Daoy (cell line): ENCODE results near the gene GOLPH3. TPM values are rescaled to one million over a fixed set of nuclear protein-coding genes. Genes with fewer than 3 reads are reported as not detected.
"Not testable (repeated sequence)": the region's sequence is repeated elsewhere in the genome, so short reads cannot be mapped to it uniquely, and the experiment has no call there.

Experiments used
- DNase-seq: peaks from one replicate; pipeline ENCODE4 v3.0.0-alpha.2; 2015; ENCODE audit warnings: low read depth
- total RNA-seq: library from RNA; depleted of rRNA; stranded (reverse); fragments of >200 nt; shearing (Covaris generic); gene quantifications from 2 replicates; pipeline ENCODE4 v1.2.3, GENCODE V29; 2014

The GOLPH3 gene
- total RNA-seq, 1 experiment from 2014 or later: 54.3 TPM

GRCh38 chr5:32135086-32135485, 39.0 kb downstream of the GOLPH3 start:
- no peak for DNase-seq

- DNase-seq: no peak
Observed at GRCh38 chr5:32132757-32133156, 41.4 kb downstream of the GOLPH3 start.

GRCh38 chr5:32131604-32132003, 42.5 kb downstream of the GOLPH3 start:
- no peak for DNase-seq

GRCh38 chr5:32130865-32131264, 43.3 kb downstream of the GOLPH3 start:
- DNase-seq: no peak

GRCh38 chr5:32129074-32129598, 45.0 kb downstream of the GOLPH3 start:
- no peak for DNase-seq

- DNase-seq: no peak
Observed at GRCh38 chr5:32127711-32128110, 46.4 kb downstream of the GOLPH3 start.

- no peak for DNase-seq
Observed at GRCh38 chr5:32126691-32127090, 47.4 kb downstream of the GOLPH3 start.

- DNase-seq: no peak
Observed at GRCh38 chr5:32123889-32124676, 50.0 kb downstream of the GOLPH3 start.

GRCh38 chr5:32123058-32123805, 50.9 kb downstream of the GOLPH3 start:
- DNase-seq: no peak

GRCh38 chr5:32118922-32119321, 55.2 kb downstream of the GOLPH3 start:
- not testable (repeated sequence) for DNase-seq

- DNase-seq: no peak
Observed at GRCh38 chr5:32116574-32117313, 57.4 kb downstream of the GOLPH3 start.

- no peak for DNase-seq
Observed at GRCh38 chr5:32115985-32116384, 58.1 kb downstream of the GOLPH3 start.

GRCh38 chr5:32110111-32110696, 63.9 kb downstream of the GOLPH3 start:
- no peak for DNase-seq

- DNase-seq: no peak
Observed at GRCh38 chr5:32109236-32109635, 64.9 kb downstream of the GOLPH3 start.

- DNase-seq: no peak
Observed at GRCh38 chr5:32108167-32108566, 66.0 kb downstream of the GOLPH3 start.

GRCh38 chr5:32107291-32107690, 66.8 kb downstream of the GOLPH3 start:
- DNase-seq: no peak

GRCh38 chr5:32103521-32103920, 70.6 kb downstream of the GOLPH3 start:
- DNase-seq: no peak

GRCh38 chr5:32102254-32102986, 71.7 kb downstream of the GOLPH3 start:
- DNase-seq: no peak

- DNase-seq: no peak
Observed at GRCh38 chr5:32100691-32101302, 73.3 kb downstream of the GOLPH3 start.

GRCh38 chr5:32100230-32100629, 73.9 kb downstream of the GOLPH3 start:
- DNase-seq: no peak
